ENCODE measurements around the gene MRAP2.
"Not testable (repeated sequence)": the region's sequence is repeated elsewhere in the genome, so short reads cannot be mapped to it uniquely, and the experiment has no call there.

MRAP2 gene

DNA sequence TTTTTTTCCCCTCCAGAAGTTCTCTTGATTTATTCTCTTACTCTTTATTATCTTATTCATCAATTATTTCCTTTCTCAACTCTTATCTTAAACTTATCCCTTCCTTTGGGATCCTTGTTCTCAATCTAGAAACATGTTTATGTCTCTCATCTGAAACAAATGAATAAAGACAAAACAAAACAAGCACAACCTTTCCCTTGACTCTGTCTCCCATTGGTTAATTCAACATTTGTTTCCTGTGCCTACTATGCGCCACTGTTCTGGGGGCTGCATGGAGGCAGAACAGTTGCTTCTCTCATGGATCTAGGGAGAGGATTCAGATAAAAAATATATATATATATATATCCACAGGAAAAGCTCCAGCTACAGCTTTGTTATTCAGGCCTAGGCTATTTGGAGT lies 5.2 kb upstream of the MRAP2 start:
- no peak for DNase-seq (ENCODE audit: low spot score)

DNA sequence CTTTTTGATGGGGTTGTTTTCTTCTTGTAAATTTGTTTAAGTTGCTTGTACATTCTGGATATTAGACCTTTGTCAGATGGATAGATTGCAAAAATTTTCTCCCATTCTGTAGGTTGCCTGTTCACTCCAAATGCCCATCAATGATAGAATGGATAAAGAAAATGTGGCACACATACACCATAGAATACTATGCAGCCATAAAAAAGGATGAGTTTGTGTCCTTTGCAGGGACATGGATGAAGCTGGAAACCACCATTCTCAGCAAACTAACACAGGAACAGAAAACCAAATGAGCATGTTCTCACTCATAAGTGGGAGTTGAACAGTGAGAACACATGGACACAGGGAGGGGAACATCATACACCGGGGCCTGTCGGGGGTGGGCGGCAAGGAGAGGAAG lies 1.6 kb upstream of the MRAP2 start:
- not testable (repeated sequence) for DNase-seq (ENCODE audit: low spot score)

DNA sequence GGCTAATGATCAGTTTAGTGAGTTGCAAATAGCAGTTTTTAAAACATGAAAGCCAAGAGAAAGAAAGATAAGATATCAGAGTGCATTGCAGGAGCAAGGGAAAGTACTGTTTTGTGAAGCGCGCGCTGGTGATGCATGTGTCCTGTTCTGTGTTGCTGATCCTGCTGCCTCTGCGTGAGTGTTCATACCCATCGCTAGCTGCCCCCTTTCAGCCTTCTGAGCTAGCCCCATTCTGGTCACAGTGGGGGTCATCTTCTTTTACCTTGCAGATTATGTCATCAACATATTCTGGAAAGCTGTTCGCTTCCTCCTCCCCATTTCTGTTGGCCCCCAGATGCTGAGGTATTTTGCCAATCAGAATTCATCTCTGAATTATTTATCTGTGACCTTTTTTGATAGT lies 1.9 kb downstream of the MRAP2 start:
- no peak for DNase-seq (ENCODE audit: low spot score)

DNA sequence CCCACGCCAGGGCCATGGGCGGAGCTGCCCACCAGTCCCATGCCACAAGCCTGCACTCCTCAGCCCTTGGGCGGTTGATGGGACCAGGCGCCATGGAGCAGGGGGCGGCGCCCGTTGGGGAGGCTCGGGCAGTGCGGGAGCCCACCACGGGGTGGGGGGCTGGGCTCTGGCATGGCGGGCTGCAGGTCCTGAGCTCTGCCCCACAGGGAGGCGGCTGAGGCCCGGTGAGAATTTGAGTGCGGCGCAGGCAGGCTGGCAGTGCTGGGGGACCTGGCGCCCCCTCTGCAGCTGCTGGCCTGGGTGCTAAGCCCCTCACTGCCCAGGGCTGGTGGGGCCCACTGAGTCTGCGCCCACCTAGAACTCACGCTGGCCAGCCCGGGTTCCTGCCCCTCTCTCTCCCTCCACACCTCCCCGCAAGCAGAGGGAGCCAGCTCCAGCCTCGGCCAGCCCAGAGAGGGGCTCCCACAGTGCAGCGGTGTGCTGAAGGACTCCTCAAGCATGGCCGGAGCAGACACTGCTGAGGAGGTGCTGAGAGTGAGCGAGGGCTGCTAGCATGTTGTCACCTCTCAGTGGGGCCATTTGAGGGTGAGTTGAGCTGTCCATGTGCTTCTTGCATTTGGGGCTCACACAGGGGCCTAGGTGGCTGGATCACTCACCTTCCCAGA lies 4.0 kb downstream of the MRAP2 start:
- DNase-seq (ENCODE audit: low spot score): no peak

DNA sequence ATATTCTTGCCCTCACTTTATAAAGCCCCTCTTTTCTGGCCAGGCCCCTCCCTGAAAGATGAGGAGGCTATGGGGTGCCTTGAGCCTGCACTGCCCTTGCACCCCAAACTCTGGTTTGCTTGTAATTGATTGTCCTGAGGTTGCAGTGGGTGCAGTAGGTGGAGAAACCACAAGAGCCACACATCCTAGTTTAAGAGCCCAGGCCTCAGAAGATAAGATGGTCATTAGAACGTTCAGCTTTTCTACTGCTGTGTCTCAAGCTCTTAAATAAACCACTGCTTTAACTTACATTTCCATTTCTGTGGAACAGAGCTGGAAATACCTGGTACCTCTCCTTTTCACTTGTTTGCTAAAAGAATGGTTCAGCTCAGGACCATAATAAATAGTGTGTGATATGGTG lies 9.0 kb downstream of the MRAP2 start:
- no peak for DNase-seq (ENCODE audit: low spot score)

DNA sequence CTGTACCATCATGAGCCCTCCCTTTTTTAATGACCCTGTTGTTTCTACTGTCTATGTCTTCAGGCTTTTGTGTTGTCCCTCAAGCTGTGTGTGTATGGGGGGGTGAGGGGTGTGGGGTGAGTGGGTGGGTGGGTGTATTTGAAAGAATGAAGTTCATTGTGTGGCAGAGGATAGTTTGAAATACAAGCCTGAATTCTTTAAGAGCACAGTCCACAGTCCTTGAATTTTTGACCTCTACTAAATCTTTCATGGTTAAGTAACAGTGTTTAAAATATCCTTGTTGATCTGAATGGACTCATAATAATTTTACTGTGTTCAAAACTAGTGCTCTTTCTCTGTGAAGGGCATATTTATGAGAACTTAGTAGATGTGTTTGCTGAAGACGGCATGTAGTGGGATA lies 10.0 kb downstream of the MRAP2 start:
- DNase-seq (ENCODE audit: low spot score): no peak

DNA sequence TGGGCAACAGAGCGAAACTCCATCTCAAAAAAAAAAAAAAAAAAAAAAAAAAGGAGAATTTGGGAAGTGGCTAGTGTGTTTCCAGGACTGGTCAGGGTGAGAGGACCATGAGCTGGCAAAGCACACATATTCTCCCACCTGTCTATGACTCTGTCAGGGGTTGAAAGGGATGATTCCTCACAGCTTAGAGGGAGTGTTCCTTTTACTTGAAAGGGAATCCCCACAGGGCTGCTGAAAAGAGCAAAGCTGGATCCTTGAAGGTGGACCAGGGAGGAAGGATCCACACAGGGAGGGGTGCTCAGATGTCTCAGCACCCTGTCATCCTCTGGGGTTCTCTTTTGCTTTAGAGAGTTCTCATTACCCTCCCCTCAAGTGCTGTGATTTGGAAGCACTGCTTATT lies 13.2 kb downstream of the MRAP2 start:
- no peak for DNase-seq (ENCODE audit: low spot score)

DNA sequence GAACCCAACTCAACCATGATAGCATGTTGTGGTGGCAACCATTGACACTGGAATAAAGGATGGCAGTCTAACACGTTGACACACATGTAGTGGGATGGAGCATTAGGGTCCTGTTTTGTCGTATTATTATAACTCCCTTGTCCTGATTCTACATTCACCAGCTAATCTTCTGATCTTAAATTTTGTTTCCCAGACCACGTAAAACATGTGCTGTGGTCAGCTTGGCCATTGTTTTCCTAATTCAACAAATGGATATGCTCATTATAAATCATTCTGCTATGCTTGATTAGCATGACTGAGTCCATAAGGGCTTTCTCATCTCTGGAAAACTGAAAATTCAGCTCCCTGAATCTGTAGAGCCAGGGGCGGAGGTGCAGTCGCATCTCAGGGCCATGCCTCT lies 15.0 kb downstream of the MRAP2 start:
- DNase-seq (ENCODE audit: low spot score): no peak

DNA sequence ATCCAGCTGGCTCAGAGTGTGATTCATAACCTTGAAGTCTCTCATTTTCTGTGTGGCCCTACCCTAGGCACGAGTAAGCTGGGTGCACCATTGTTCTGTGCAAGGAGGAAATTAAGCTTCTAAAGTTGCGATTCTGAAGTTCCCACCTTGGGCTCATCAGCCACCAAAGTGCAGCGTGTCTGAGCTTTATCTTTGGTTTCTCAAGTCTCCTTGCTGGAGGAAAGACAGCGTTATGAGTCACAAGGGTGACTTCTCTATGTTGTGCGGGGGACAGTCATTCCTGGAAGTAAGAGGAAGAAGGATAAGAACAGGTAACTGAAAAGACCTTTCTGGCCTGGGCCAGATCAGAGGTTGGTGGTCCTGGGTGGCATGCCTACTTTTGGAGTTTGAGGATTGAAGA lies 16.8 kb downstream of the MRAP2 start:
- DNase-seq (ENCODE audit: low spot score): no peak

DNA sequence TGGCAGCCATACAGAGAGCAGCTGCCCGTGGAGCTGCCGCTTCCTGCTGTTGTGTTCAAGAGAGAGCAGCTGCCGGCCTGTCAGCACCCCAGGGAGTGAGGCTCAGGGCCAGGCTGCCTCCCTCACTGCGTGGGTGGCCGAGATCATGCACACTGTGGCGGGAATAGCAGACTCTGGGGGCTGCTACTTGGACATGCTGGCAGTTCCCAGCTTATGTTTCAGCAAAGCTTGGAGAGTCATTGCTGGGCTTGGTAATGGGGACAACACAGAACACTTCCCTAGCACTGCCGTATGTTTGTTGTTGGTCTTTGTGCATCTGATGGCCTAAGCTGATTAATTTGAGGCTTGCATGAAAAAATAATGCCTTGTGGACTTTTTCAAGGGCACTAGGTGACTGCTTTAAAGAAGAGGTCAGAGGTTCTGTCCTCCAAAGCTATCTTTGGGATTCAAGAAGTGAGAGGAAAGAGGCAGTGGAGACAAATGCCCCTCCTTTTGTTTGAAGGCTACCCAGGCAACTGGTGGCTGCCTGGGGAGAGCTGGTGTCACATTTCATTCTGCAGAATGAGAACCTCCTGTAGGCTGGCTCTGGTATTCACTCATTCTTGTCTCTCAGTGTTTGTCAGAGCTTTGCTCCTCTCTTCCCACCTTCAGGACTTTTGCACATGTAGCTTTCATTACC lies 18.8 kb downstream of the MRAP2 start:
- DNase-seq (ENCODE audit: low spot score): peak; percentile 83

DNA sequence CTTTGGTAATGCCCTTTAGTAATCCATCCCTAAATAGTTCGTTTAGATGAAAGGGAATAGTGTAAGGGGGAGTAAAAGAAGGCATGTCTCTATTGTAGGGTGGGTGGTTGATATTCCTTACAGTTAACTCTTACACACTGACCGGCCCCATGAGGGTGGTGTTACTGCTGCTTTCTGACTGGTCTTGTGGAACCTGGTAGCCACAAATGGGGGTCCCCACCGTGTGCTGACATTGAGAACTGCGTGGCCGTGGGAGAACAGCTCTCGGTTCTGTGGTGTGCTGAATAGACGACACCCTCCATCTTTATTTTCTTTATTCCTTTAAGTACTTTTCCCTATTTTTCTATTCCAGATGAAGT lies 19.3 kb downstream of the MRAP2 start:
- DNase-seq (ENCODE audit: low spot score): no peak

DNA sequence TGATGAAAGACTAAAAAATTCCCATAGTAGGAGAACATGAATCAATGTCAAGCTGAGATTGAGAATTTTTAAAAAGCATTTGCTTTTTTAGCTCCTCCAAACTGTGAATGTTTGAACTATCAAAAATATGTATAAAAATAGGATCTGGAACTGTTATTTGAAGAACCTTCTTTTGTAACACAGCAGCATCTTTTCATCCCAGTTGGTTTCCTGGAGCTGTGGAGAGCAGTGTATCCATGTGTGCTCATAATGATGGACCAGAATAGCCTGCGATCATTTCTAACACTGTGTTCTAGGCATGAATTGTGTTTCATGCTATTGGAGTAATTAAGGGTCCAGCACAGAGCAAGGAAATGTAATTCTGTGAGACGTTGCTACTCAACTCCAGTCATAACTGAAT lies 22.1 kb downstream of the MRAP2 start:
- no peak for DNase-seq (ENCODE audit: low spot score)

DNA sequence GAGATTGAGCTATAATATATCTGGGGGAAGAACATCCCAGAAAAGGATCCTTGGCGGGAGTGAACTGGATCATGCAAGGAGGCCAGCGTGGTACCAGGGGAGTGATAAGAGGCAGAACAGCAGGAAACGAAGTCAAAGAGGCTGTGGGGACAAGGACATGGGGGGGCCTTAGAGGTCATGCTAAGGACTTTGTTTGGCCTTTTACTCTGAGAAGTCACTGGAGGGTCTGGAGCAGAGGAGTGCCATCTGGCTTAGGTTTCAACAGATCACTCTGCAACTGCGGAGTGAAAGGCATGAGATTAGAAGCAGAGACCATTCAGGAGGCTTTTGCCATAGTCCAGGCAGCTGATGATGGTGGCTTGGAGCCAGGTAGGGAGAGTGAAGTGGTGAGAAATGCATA lies 24.3 kb downstream of the MRAP2 start:
- no peak for DNase-seq (ENCODE audit: low spot score)

DNA sequence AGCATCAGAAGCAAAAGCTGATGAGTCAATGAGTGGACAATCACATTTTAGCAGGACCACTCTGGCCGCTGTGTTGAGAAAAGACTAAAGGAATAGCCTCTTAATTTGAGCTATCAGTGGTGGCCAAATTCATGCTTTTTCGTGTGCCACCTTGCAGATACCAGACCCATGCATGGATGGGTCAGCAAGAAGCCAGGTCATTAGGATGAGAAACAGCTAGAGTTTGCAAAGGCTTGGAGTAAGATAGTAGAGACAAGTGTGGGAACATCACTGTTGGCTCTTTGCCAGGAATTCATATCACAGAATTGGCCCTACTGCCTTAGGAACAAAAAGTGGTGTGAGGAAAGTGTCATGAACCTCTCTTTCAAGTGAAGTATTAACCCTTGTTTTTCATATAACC lies 25.5 kb downstream of the MRAP2 start:
- no peak for DNase-seq (ENCODE audit: low spot score)

DNA sequence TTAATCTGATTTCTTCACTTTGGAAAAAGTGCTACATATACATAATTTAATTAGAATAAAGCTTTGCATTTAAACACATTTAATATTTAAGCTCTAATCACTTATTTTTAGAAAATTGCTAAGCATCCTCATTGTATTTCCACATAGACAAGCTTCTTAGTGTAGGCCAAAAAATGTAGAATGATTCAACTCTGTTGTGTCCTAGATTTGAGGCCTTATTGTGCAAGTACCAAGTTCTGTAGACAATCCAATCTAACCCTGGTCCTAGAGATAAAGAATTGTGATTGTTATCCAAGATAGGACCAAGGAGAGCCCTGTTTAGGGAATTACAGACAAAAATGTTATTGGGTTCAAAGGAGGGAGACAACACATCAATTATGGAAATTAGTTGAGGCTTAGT lies 27.6 kb downstream of the MRAP2 start:
- DNase-seq (ENCODE audit: low spot score): no peak

DNA sequence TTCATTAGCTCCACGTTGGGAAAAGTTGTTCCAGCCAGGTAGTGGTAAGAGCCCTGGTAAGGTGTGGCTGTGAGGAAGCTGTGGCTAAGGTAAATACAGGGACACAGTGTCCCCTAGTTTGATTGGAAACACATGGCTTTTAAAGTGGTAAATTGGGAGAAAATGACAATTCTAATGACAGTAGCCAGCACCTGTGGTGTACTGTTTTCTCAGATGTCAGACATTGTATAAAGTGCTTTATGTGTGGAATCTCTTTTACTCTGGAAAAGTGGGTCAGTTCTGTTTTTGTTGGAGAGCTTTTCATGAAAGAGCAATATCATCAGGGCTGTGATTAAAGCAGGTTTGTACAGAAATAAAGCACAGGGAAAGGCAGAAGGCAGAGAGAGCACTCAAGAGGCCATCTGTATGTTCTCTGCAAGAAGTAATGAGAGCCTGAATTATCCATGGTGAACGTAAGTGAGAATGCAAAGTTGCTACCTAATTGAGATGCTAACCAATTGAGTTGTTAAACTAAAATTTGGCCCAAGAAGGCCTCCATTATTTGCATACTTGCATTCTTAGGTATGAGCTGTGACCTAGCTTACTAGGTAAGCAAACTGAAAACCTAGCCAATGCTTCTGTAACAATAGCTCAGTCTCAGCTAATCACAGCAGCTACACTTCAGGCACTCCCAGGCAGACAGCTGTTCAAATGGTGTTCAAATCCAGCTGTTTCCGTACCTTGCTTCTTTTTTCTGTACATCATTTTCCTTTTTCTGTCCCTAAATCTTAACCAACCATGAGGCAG lies 28.2 kb downstream of the MRAP2 start:
- DNase-seq (ENCODE audit: low spot score): peak; percentile 87

DNA sequence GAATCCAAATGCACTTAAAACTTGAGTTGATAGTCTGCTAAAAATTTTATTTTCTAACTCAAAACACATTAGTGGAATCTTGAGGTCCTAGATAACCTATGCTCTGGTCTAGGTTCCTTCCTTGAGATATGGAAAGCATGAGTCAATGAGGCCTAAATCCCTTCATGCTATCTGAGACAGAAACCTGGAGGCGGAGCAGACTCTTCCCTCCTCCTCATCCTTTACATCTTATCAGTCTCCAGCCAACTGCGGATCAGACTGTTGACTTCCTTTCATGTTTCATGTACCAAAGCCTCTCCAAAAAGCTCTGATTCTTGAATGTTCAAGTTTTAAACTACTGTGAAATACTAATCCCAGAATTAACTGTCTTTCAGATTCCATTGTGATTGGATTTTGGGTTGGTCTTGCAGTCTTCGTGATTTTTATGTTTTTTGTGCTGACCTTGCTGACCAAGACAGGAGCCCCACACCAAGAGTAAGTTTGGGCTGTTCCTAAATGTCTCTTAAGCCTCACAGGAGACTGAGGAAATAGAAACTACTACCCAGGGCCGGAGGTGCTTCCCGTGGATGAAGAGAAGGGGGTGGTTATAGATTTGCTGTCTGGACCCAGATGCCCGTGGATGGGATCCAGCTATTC lies 29.1 kb downstream of the MRAP2 start:
- no peak for DNase-seq (ENCODE audit: low spot score)

DNA sequence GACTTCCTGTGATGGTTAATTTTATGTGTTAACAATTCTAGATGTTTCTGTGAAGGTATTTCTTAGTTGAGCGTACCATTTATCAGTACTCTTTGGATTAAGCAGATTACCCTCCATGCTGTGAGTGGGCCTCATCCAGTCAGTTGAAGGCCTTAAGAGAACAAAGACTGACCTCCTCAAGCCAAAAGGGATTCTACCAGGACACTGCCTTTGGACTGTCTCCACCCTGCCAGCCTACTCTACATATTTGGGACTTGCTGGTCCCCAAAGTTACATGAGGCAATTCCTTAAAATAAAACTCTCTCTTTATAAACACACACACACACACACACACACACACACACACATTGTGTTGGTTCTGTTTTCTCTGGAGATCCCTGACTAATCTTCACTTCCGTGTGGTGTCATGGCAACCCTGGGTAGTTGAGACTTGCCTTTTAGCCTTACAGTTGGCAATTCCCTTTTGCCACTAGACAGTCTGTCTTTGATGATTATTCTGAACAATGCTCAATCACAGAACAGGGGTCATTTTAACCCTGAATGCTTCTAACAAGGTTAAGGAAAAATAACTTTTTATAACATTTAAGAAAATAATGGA lies 32.2 kb downstream of the MRAP2 start:
- no peak for DNase-seq (ENCODE audit: low spot score)

DNA sequence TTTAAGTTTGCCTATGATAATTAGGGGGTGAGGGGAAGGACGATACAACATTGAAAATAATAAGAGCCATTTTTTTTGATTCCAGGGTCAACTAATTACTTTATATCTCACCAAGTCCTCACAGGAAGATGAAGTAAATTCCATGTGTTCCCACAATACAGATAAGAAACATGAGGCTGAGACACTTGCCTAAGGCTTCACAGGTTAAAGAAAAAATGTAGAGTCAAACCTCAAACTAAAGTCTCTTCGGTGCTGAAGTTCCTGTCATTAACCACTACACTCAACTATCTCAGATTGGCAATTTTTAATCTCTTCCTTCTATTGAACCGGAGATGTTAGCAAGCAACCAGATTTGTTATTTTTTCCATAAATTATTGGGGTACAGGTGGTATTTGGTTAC lies 33.0 kb downstream of the MRAP2 start:
- DNase-seq (ENCODE audit: low spot score): no peak

DNA sequence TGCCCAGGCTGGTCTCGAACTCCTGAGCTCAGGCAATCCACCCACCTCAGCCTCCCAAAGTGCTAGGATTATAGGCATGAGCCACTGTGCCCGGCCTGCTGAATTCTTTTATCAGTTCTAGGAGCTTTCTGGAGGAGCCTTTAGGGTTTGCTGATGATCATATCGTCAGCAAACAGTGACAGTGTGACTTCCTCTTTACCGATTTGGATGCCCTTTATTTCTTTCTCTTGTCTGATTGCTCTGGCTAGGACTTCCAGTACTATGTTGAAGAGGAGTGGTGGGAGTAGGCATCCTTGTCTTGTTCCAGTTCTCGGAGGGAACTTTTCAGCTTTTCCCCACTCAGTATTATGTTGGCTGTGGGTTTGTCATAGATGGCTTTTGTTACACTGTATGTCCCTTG lies 35.3 kb downstream of the MRAP2 start:
- DNase-seq (ENCODE audit: low spot score): not testable (repeated sequence)

DNA sequence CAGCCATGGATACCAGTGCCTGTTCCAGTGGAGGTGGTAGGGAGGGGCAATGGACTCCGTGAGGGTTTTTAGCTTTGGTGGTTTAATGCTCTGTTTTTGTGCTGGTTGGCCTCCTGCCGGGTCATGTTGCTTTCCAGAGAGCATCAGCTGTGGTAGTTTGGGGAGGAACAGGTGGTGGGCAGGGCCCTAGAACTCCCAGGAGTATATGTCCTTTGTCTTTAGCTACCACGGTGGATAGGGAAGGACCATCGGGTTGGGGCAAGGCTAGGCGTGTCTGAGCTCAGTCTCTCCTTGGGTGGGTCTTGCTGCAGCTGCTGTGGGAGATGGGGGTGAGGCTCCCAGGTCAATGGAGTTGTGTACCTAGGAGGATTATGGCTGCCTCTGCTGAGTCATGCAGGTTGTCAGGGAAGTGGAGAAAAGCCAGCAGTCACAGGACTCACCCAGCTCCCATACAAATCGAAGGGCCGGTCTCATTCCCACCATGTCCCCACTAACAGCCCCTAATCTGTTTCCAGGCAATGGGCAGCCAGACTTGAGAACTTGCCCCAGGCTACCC lies 38.9 kb downstream of the MRAP2 start:
- DNase-seq (ENCODE audit: low spot score): no peak
